Endothelial cell (in vitro differentiated cells): ENCODE measurements around the gene PTPN1. TPM values are rescaled to one million over a fixed set of nuclear protein-coding genes. Genes with fewer than 3 reads are reported as not detected.

Experiments
- DNase-seq: peaks from one replicate; pipeline ENCODE4 v3.0.0; 2021; ENCODE audit warnings: low spot score
- H3K27ac Mint-ChIP-seq: one replicate; pipeline ENCODE4 v1.8.0; 2021; ENCODE audit warnings: mixed read lengths, inconsistent platforms; ENCODE audit not compliant: unreplicated experiment
- H3K27me3 Mint-ChIP-seq: one replicate; pipeline ENCODE4 v1.8.0; 2021; ENCODE audit warnings: mild to moderate bottlenecking, moderate library complexity, mixed read lengths, inconsistent platforms; ENCODE audit not compliant: unreplicated experiment
- H3K36me3 Mint-ChIP-seq: one replicate; pipeline ENCODE4 v1.8.0; 2021; ENCODE audit warnings: mild to moderate bottlenecking, low read depth, mixed read lengths, inconsistent platforms; ENCODE audit not compliant: unreplicated experiment
- H3K4me1 Mint-ChIP-seq: one replicate; pipeline ENCODE4 v1.8.0; 2021; ENCODE audit warnings: mild to moderate bottlenecking, mixed read lengths, inconsistent platforms; ENCODE audit not compliant: unreplicated experiment
- H3K4me3 Mint-ChIP-seq: one replicate; pipeline ENCODE4 v1.8.0; 2021; ENCODE audit warnings: mild to moderate bottlenecking, mixed read lengths, inconsistent platforms; ENCODE audit not compliant: unreplicated experiment
- H3K9me3 Mint-ChIP-seq: one replicate; pipeline ENCODE4 v1.8.0; 2021; ENCODE audit warnings: mixed read lengths, inconsistent platforms; ENCODE audit not compliant: unreplicated experiment
- CTCF ChIP-seq: fragments of 200-600 bp; sonication (generic); IDR thresholded peaks from one replicate; pipeline ENCODE4 v1.5.0; 2021; ENCODE audit warnings: antibody characterized with exemption; ENCODE audit not compliant: unreplicated experiment
- total RNA-seq: library from RNA; stranded (reverse); fragmentation: NEBNext Ultra II Directional; extraction: Animal tissue kit (Norgen Biotek cat#: 25700); gene quantifications from one replicate; pipeline ENCODE4 v1.2.1, GENCODE V29; 2021; ENCODE audit not compliant: unreplicated experiment

The PTPN1 gene
- total RNA-seq, 1 donor from 2014 or later = 46.0 TPM

- Mint-ChIP-seq H3K27me3 (peaks cover 2% of the 10 kb centered on the region), H3K27ac (peak overlapping the region; percentile 44), H3K4me3 (no peak overlapping the region), H3K4me1 (peaks cover 13% of the 10 kb centered on the region), H3K9me3 (no peaks in the 10 kb centered on the region), H3K36me3 (no peaks in the 10 kb centered on the region)
- no peak for TF ChIP-seq CTCF
- DNase-seq = no peak
Measured at GRCh38 chr20:50491926-50492634, 18.1 kb upstream of the PTPN1 start.

GRCh38 chr20:50493881-50494253, 16.3 kb upstream of the PTPN1 start:
- Mint-ChIP-seq H3K36me3 (no peaks in the 10 kb centered on the region), H3K27ac (no peak overlapping the region), H3K27me3 (peaks cover 4% of the 10 kb centered on the region), H3K4me1 (peaks cover 13% of the 10 kb centered on the region), H3K9me3 (no peaks in the 10 kb centered on the region), H3K4me3 (no peak overlapping the region)
- no peak for DNase-seq
- no peak for TF ChIP-seq CTCF

GRCh38 chr20:50494428-50494827, 15.8 kb upstream of the PTPN1 start:
- H3K27me3 Mint-ChIP-seq = peaks cover 4% of the 10 kb centered on the region
- no peaks in the 10 kb centered on the region for H3K9me3 Mint-ChIP-seq
- no peak for DNase-seq
- TF ChIP-seq CTCF = no peak
- H3K4me1 Mint-ChIP-seq = peaks cover 13% of the 10 kb centered on the region
- H3K4me3 Mint-ChIP-seq = no peak overlapping the region
- no peaks in the 10 kb centered on the region for H3K36me3 Mint-ChIP-seq
- H3K27ac Mint-ChIP-seq = no peak overlapping the region

GRCh38 chr20:50496773-50497385, 13.3 kb upstream of the PTPN1 start:
- no peak overlapping the region for H3K27ac Mint-ChIP-seq
- peaks cover 4% of the 10 kb centered on the region for H3K27me3 Mint-ChIP-seq
- H3K36me3 Mint-ChIP-seq = no peaks in the 10 kb centered on the region
- H3K9me3 Mint-ChIP-seq = no peaks in the 10 kb centered on the region
- DNase-seq = no peak
- H3K4me1 Mint-ChIP-seq = peaks cover 5% of the 10 kb centered on the region
- no peak for TF ChIP-seq CTCF
- no peak overlapping the region for H3K4me3 Mint-ChIP-seq

- peaks cover 2% of the 10 kb centered on the region for H3K27me3 Mint-ChIP-seq
- H3K4me1 Mint-ChIP-seq = no peaks in the 10 kb centered on the region
- no peak overlapping the region for H3K4me3 Mint-ChIP-seq
- no peak for DNase-seq
- TF ChIP-seq CTCF = no peak
- H3K9me3 Mint-ChIP-seq = no peaks in the 10 kb centered on the region
- no peaks in the 10 kb centered on the region for H3K36me3 Mint-ChIP-seq
- H3K27ac Mint-ChIP-seq = no peak overlapping the region
Measured at GRCh38 chr20:50498071-50498776, 12.0 kb upstream of the PTPN1 start.
